ENCODE data around the gene TSC22D4. TPM values are rescaled to one million over a fixed set of nuclear protein-coding genes. Genes with fewer than 3 reads are reported as not detected.
"Not testable (repeated sequence)": the region's sequence is repeated elsewhere in the genome, so short reads cannot be mapped to it uniquely, and the experiment has no call there.

Gene TSC22D4
- 100 to 1,000 TPM in 4 of 5 experiments, 10 to 100 TPM in 1; 75.6 to 124 (median 115) TPM for total RNA-seq
- polyA plus RNA-seq: 10 to 100 TPM; 23.7 to 30.1 TPM
- total RNA-seq: 81.3 reads per million, percentile 81 among the genes with 10 or more reads in this experiment

DNA sequence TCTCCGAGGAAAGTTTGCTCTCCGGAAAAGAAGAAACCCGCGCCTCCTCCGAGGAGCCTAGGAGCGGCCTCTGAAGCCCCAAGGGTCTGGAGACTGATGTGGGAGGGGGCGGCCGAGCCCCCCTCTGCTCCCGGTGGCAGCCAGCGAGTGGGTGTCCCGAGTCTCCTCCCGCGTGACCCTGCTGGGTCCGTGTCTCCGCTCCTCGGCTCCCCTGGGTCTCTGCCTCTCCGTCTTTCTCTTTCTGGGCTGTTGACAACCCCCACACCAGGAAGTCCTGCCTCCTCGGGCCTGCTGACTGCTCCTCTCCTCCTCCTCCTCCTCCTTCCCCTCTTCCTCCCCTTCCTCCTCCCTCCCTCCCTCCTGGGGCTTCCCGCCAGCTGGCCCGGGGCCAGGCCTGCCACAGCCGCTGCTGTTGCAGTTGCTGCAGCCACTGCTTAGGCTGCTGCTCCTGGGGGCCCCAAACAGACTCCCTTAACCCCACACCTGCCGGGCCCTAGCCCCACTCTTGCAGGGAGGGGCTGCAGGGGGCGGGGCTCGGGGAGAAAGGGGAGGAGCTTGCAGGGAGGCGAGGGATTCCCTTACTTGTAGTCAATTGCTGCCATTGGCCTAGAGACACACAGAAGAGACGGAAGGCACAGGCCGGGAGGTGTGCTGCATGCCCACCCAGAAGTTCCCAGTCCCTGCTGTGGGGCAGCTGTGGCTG lies at the start of gene TSC22D4:
Gene TSC22D4 (minus strand): TSS at position 257 of the 703 bp plus-strand sequence. CDS start 1,176 bp downstream, outside the sequence.
- H3K27ac Mint-ChIP-seq: peak within 1 kb of the TSS; percentile 80 to 98 (median 93)
- intact Hi-C loops (cut with micrococcal nuclease): loop anchor here (1.0 to 5.0 kb wide), 18 partner anchors 10 to 373 kb away; partner anchors contain the start of genes AGFG2 (in 2 of the 2), FBXO24 (in 2 of the 2), LRCH4 (in 2 of the 2) and MEPCE (in 2 of the 2)
- H3K4me1 ChIP-seq (ENCODE audit: control insufficient read depth in 2 of 2, insufficient read depth in 2 of 2, low read length in 2 of 2): peaks cover 42 to 51% of the 10 kb centered on the region in 2 donors
- peak within 1 kb of the TSS; percentile 92 to 100 (median 98) for H3K4me3 Mint-ChIP-seq
- H3K27ac ChIP-seq (ENCODE audit: low read depth, low read length): peak within 1 kb of the TSS; percentile 87
- H3K4me3 ChIP-seq (ENCODE audit: low read length): peak within 1 kb of the TSS; percentile 97
- H3K9me3 Mint-ChIP-seq: peaks cover 0 to 4% (median 0%) of the 10 kb centered on the region in 11 donors
- POLR2A ChIA-PET: interaction anchor here (0.6 to 3.8 kb wide), 19 partner anchors 9 to 373 kb away, joined by 3 to 25 read pairs (median 4); partner anchors contain the start of genes FBXO24, LRCH4, MEPCE and MOSPD3
- no peaks in the 10 kb centered on the region for H3K27me3 ChIP-seq (ENCODE audit: control insufficient read depth in 2 of 2, insufficient read depth in 2 of 2, low read length in 2 of 2)
- H3K4me1 Mint-ChIP-seq: peaks cover 25 to 63% (median 39%) of the 10 kb centered on the region in 7 donors
- CTCF ChIA-PET: interaction anchor here (0.6 to 5.9 kb wide), 7 partner anchors 9 to 245 kb away, joined by 3 to 35 read pairs (median 5); partner anchors contain the start of genes FBXO24 and LRCH4
- peak; percentile 83 for ATAC-seq
- H3K36me3 Mint-ChIP-seq: peaks cover 5 to 18% (median 5%) of the 10 kb centered on the region in 5 donors
- peaks cover 5 to 44% (median 7%) of the 10 kb centered on the region in 3 experiments for H3K36me3 ChIP-seq (ENCODE audit: control insufficient read depth in 2 of 3, insufficient read depth in 3 of 3, low read length in 3 of 3)
- H3K9me3 ChIP-seq (ENCODE audit: control insufficient read depth in 2 of 3, low read length in 3 of 3): no peaks in the 10 kb centered on the region
- DNase-seq: peak; percentile 82 to 96 (median 95)
- H3K27me3 Mint-ChIP-seq: peaks cover 0 to 2% (median 0%) of the 10 kb centered on the region in 5 donors

DNA sequence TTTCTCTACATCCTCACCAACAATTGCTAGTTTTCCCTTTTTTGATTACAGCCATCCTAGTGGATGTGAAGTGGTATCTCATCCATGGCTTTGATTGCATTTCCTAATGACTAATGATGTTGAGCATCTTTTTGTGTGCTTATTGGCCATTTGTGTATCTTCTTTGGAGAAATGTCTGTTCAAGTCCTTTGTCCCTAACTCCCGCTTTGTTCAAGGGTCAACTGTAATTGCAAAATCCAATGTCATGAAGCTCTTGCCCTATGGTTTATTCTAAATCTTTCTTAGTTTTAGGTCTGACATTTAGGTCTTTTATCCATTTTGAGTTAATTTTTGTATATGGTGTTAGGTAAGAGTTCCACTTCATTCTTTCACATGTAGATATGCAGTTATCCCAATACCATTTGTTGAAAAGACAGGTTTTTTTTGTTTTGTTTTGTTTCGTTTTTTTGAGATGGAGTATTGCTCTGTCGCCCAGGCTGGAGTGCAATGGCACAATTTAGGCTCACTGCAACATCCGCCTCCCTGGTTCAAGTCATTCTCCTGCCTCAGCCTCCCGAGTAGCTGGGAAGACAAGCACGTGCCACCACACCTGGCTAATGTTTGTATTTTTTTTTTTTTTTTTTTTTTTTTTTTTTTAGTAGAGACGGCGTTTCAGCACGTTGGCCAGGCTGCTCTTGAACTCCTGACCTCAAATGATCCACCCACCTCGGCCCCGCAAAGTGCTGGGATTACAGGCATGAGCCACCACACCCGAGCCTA lies 49.3 kb upstream of the TSC22D4 start:
- DNase-seq; H3K4me1 Mint-ChIP-seq; H3K9me3 Mint-ChIP-seq; H3K27ac Mint-ChIP-seq; H3K36me3 ChIP-seq (ENCODE audit: control insufficient read depth in 2 of 3, insufficient read depth in 3 of 3, low read length in 3 of 3); H3K27me3 ChIP-seq (ENCODE audit: control insufficient read depth in 2 of 2, insufficient read depth in 2 of 2, low read length in 2 of 2); ATAC-seq; H3K4me3 ChIP-seq (ENCODE audit: low read length); intact Hi-C loops (cut with micrococcal nuclease); H3K4me1 ChIP-seq (ENCODE audit: control insufficient read depth in 2 of 2, insufficient read depth in 2 of 2, low read length in 2 of 2); H3K27me3 Mint-ChIP-seq; H3K36me3 Mint-ChIP-seq; H3K4me3 Mint-ChIP-seq; H3K9me3 ChIP-seq (ENCODE audit: control insufficient read depth in 2 of 3, low read length in 3 of 3); H3K27ac ChIP-seq (ENCODE audit: low read depth, low read length): not testable (repeated sequence)
- ChIA-PET CTCF (interaction anchor here (0.6 kb wide), 1 partner anchor 1168 kb away, joined by 8 read pairs; no protein-coding TSS in a partner anchor), POLR2A (interaction anchor here (0.7 to 0.8 kb wide), 2 partner anchors 19 to 23 kb away, joined by 3 read pairs; no protein-coding TSS in a partner anchor)

DNA sequence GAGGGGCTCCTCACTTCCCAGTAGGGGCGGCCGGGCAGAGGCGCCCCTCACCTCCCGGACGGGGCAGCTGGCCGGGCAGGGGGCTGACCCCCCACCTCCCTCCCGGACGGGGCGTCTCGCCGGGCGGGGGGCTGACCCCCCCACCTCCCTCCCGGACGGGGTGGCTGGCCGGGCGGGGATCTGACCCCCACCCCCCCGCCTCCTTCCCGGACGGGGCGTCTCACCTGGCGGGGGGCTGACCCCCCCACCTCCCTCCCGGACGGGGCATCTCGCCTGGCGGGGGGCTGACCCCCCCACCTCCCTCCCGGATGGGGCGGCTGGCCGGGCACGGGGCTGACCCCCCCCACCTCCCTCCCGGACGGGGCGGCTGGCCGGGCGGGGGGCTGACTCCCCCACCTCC lies 44.2 kb upstream of the TSC22D4 start:
- H3K36me3 Mint-ChIP-seq; DNase-seq; H3K36me3 ChIP-seq (ENCODE audit: control insufficient read depth in 2 of 3, insufficient read depth in 3 of 3, low read length in 3 of 3); POLR2A ChIA-PET; H3K4me1 ChIP-seq (ENCODE audit: control insufficient read depth in 2 of 2, insufficient read depth in 2 of 2, low read length in 2 of 2); H3K9me3 ChIP-seq (ENCODE audit: control insufficient read depth in 2 of 3, low read length in 3 of 3); intact Hi-C loops (cut with micrococcal nuclease); ATAC-seq; H3K4me3 ChIP-seq (ENCODE audit: low read length); H3K27me3 Mint-ChIP-seq; H3K27me3 ChIP-seq (ENCODE audit: control insufficient read depth in 2 of 2, insufficient read depth in 2 of 2, low read length in 2 of 2); H3K9me3 Mint-ChIP-seq; CTCF ChIA-PET; H3K4me3 Mint-ChIP-seq; H3K27ac Mint-ChIP-seq; H3K27ac ChIP-seq (ENCODE audit: low read depth, low read length): not testable (repeated sequence)
- peaks cover 0 to 18% (median 5%) of the 10 kb centered on the region in 7 donors for H3K4me1 Mint-ChIP-seq

- H3K27ac ChIP-seq (ENCODE audit: low read depth, low read length); H3K4me3 Mint-ChIP-seq; ATAC-seq; H3K27me3 Mint-ChIP-seq; H3K4me3 ChIP-seq (ENCODE audit: low read length); DNase-seq; H3K9me3 Mint-ChIP-seq; H3K27me3 ChIP-seq (ENCODE audit: control insufficient read depth in 2 of 2, insufficient read depth in 2 of 2, low read length in 2 of 2); H3K4me1 ChIP-seq (ENCODE audit: control insufficient read depth in 2 of 2, insufficient read depth in 2 of 2, low read length in 2 of 2); H3K36me3 ChIP-seq (ENCODE audit: control insufficient read depth in 2 of 3, insufficient read depth in 3 of 3, low read length in 3 of 3); intact Hi-C loops (cut with micrococcal nuclease); H3K27ac Mint-ChIP-seq; H3K9me3 ChIP-seq (ENCODE audit: control insufficient read depth in 2 of 3, low read length in 3 of 3); H3K36me3 Mint-ChIP-seq: not testable (repeated sequence)
- H3K4me1 Mint-ChIP-seq: peaks cover 0 to 25% (median 11%) of the 10 kb centered on the region in 7 donors
- POLR2A ChIA-PET: interaction anchor here (0.6 kb wide), 1 partner anchor 299 kb away, joined by 3 read pairs; no protein-coding TSS in a partner anchor
- CTCF ChIA-PET: interaction anchor here (1.4 kb wide), 1 partner anchor 12 kb away, joined by 3 read pairs; no protein-coding TSS in a partner anchor
Measured at GRCh38 chr7:100521909-100522593, 43.0 kb upstream of the TSC22D4 start.

DNA sequence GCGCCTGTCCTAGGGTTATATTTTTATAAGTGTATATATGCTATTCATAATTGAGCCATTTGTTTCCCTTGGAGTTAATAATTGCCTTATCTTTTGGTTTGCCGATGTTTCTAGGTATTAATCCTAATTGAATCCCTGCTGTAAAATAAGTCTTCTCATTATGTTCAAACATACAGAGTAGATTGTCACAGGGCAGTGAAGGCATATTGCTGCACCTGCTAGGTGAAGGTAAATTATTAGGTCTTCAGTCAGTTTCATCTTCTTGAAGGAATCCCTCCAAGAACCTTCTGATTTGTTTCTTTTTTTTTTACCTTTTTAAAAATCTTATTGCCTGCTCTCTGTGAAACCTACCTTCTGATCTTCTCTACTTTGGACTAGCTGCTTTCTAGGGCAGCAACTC lies 42.1 kb upstream of the TSC22D4 start:
- Histone ChIP-seq H3K27me3 (ENCODE audit: control insufficient read depth in 2 of 2, insufficient read depth in 2 of 2, low read length in 2 of 2) (no peaks in the 10 kb centered on the region), H3K36me3 (ENCODE audit: control insufficient read depth in 2 of 3, insufficient read depth in 3 of 3, low read length in 3 of 3) (no peaks in the 10 kb centered on the region), H3K27ac (ENCODE audit: low read depth, low read length) (no peak overlapping the region), H3K4me3 (ENCODE audit: low read length) (no peak overlapping the region), H3K9me3 (ENCODE audit: control insufficient read depth in 2 of 3, low read length in 3 of 3) (no peaks in the 10 kb centered on the region), H3K4me1 (ENCODE audit: control insufficient read depth in 2 of 2, insufficient read depth in 2 of 2, low read length in 2 of 2) (peaks cover 15 to 16% of the 10 kb centered on the region in 2 donors)
- ChIA-PET CTCF (interaction anchor here (1.4 kb wide), 1 partner anchor 13 kb away, joined by 3 read pairs; no protein-coding TSS in a partner anchor), POLR2A (interaction anchor here (0.6 to 0.8 kb wide), 3 partner anchors 14 to 65 kb away, joined by 3 read pairs; partner anchors contain the start of gene FBXO24)
- no peak for DNase-seq
- H3K4me1 Mint-ChIP-seq: peaks cover 4 to 34% (median 20%) of the 10 kb centered on the region in 7 donors
- no peaks in the 10 kb centered on the region for H3K9me3 Mint-ChIP-seq
- ATAC-seq: no peak
- no peak overlapping the region for H3K4me3 Mint-ChIP-seq
- H3K27ac Mint-ChIP-seq: peak overlapping the region in 1 of 9 donors; percentile 56
- intact Hi-C loops (cut with micrococcal nuclease): no loop called here
- H3K27me3 Mint-ChIP-seq: no peaks in the 10 kb centered on the region
- H3K36me3 Mint-ChIP-seq: no peaks in the 10 kb centered on the region

DNA sequence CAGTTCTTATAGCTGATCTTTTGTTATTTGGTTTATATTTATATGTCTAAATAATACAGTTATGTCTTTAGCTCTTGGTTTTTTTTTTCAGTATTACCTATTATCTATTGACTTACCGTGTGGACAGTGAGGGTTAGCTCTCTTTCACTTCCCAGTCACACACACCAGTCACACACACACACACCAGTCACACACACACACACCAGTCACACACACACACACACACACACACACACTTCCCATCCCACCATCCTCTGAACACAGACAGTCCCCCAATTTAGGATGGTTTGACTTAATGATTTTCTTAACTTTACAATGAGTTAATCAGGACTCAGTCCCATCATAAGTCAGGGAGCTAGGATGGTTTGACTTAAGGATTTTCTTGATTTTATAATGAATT lies 41.1 kb upstream of the TSC22D4 start:
- POLR2A ChIA-PET: interaction anchor here (0.5 kb wide), 1 partner anchor 33 kb away, joined by 3 read pairs; no protein-coding TSS in a partner anchor
- Histone ChIP-seq H3K27me3 (ENCODE audit: control insufficient read depth in 2 of 2, insufficient read depth in 2 of 2, low read length in 2 of 2) (no peaks in the 10 kb centered on the region), H3K9me3 (ENCODE audit: control insufficient read depth in 2 of 3, low read length in 3 of 3) (no peaks in the 10 kb centered on the region), H3K27ac (ENCODE audit: low read depth, low read length) (no peak overlapping the region), H3K36me3 (ENCODE audit: control insufficient read depth in 2 of 3, insufficient read depth in 3 of 3, low read length in 3 of 3) (no peaks in the 10 kb centered on the region), H3K4me1 (ENCODE audit: control insufficient read depth in 2 of 2, insufficient read depth in 2 of 2, low read length in 2 of 2) (peaks cover 23 to 25% of the 10 kb centered on the region in 2 donors), H3K4me3 (ENCODE audit: low read length) (no peak overlapping the region)
- no peaks in the 10 kb centered on the region for H3K27me3 Mint-ChIP-seq
- CTCF ChIA-PET: interaction anchor here (0.7 to 0.9 kb wide), 3 partner anchors 35 to 186 kb away, joined by 3 to 7 read pairs (median 5); partner anchors contain the start of gene POP7
- H3K27ac Mint-ChIP-seq: peak overlapping the region in 4 of 9 donors; percentile 8 to 62 (median 32)
- H3K36me3 Mint-ChIP-seq: no peaks in the 10 kb centered on the region
- H3K4me3 Mint-ChIP-seq: no peak overlapping the region
- intact Hi-C loops (cut with micrococcal nuclease): no loop called here
- no peaks in the 10 kb centered on the region for H3K9me3 Mint-ChIP-seq
- DNase-seq (no peak), ATAC-seq (no peak)
- H3K4me1 Mint-ChIP-seq: peaks cover 14 to 43% (median 29%) of the 10 kb centered on the region in 7 donors

Measured in naive thymus-derived CD4-positive, alpha-beta T cell (primary cell).